Esophagus muscularis mucosa (tissue), 4 donors: ENCODE measurements around the gene OPRL1.

Experiments
- EP300 ChIP-seq: sonication (generic); formaldehyde crosslinking; IDR thresholded peaks from one replicate; pipeline ENCODE4 v1.6.1; 2017; ENCODE audit warnings: antibody characterized with exemption
- POLR2A ChIP-seq: fragments of 450-650 bp; IDR thresholded peaks from one replicate; pipeline ENCODE4 v1.6.1; 2017; ENCODE audit warnings: antibody characterized with exemption, moderate library complexity, mild to moderate bottlenecking, low read depth
- POLR2AphosphoS5 ChIP-seq, 2 donors: sonication (generic); formaldehyde crosslinking; IDR thresholded peaks; one replicate each; pipeline ENCODE4 v1.6.1; 2017; ENCODE audit warnings: antibody characterized with exemption in 2 of 2
- TF ChIP-seq, protein P1 (sequence below), 3 experiments: fragments of 200-600 bp in 2 of 3; fragments of 450-650 bp in 1 of 3; sonication (generic) in 2 of 3; IDR thresholded peaks; one replicate each; pipeline ENCODE4 v1.5.1; 2017 to 2019; ENCODE audit warnings: antibody characterized with exemption in 3 of 3, mild to moderate bottlenecking in 2 of 3, moderate library complexity in 1 of 3

DNA sequence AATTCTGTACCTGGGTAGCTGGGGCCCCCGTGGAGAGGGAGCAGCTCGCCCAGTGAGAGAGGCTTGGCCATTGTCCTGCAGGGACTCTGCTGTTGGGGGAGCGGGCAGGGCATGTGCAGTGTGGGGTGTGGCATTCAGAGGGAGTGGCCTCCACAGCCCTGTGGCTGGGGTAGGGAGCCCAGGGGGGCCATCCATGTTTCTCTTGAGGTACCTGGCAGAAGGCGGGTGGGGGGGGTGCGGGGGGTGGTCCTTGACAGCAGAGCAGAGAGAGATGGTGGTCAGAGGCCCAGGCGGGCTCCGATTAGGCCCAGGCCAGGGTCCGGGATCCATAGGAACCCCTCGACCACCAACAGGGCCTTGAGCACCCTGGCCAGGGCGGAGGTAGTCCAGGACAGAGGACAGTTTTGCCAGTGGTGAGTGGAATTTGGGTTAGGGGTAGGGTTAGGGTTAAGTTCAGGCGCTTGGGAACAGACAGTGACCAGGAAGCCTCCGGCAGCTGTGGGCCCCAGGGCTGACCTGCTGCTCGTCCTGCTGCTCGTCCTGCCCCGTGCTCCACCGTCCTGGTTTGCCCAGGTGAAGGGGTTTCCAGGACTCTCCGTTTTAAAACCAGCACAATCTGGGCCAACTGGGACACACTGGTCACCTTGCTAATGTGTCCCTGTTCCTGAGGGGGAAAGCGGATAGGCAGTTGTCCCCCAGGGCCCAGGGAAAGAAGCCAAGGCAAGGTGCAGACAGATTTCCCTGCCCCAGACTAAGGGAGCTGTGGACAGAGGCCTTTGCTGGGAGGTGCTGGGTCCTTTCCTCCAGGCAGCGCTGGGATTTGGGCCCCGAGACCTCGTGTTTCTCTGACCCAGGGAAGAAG, 59.5 kb downstream of the OPRL1 start:
- no peak for TF ChIP-seq POLR2AphosphoS5 (IDR thresholded peaks at IDR 0.05)
- TF ChIP-seq, protein P1, sequence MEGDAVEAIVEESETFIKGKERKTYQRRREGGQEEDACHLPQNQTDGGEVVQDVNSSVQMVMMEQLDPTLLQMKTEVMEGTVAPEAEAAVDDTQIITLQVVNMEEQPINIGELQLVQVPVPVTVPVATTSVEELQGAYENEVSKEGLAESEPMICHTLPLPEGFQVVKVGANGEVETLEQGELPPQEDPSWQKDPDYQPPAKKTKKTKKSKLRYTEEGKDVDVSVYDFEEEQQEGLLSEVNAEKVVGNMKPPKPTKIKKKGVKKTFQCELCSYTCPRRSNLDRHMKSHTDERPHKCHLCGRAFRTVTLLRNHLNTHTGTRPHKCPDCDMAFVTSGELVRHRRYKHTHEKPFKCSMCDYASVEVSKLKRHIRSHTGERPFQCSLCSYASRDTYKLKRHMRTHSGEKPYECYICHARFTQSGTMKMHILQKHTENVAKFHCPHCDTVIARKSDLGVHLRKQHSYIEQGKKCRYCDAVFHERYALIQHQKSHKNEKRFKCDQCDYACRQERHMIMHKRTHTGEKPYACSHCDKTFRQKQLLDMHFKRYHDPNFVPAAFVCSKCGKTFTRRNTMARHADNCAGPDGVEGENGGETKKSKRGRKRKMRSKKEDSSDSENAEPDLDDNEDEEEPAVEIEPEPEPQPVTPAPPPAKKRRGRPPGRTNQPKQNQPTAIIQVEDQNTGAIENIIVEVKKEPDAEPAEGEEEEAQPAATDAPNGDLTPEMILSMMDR (IDR thresholded peaks at IDR 0.05), result no peak
- TF ChIP-seq POLR2A, result no peak
- TF ChIP-seq EP300, result no peak
